Esophagus muscularis mucosa (tissue), 4 donors: Measurements from ENCODE around the gene EEF2K. TPM values are rescaled to one million over a fixed set of nuclear protein-coding genes. Genes with fewer than 3 reads are reported as not detected.

Source experiments
- DNase-seq: peaks from one replicate; pipeline ENCODE4 v3.0.0-alpha.2; 2017; ENCODE audit errors: extremely low spot score
- H3K27ac ChIP-seq, 4 donors: fragments of 200-600 bp; sonication (generic); replicated peaks in 1 of 4; 1 replicate in 3 of 4; 2 replicates in 1 of 4; pipeline ENCODE4 v1.5.1; 2016 to 2019; ENCODE audit warnings: mild to moderate bottlenecking in 1 of 4
- H3K27me3 ChIP-seq, 4 donors: fragments of 200-600 bp; sonication (generic); one replicate each; pipeline versions ENCODE4 v1.5.1 to v1.6.0; 2016 to 2019
- H3K36me3 ChIP-seq, 4 donors: fragments of 200-600 bp; sonication (generic); one replicate each; pipeline ENCODE4 v1.5.1; 2016 to 2019
- H3K4me1 ChIP-seq, 4 donors: fragments of 200-600 bp; sonication (generic); one replicate each; pipeline ENCODE4 v1.5.1; 2016 to 2019
- H3K4me3 ChIP-seq, 4 donors: fragments of 200-600 bp; sonication (generic); 1 replicate in 2 of 4; 2 replicates in 2 of 4; pipeline ENCODE4 v1.5.1; 2016 to 2019; ENCODE audit warnings: mild to moderate bottlenecking in 4 of 4, moderate library complexity in 1 of 4
- H3K9me3 ChIP-seq, 4 donors: fragments of 200-600 bp; sonication (generic); 1 replicate in 3 of 4; 2 replicates in 1 of 4; pipeline ENCODE4 v1.5.1; 2016 to 2019
- EP300 ChIP-seq: sonication (generic); formaldehyde crosslinking; IDR thresholded peaks from one replicate; pipeline ENCODE4 v1.6.1; 2017; ENCODE audit warnings: antibody characterized with exemption
- POLR2A ChIP-seq: fragments of 450-650 bp; IDR thresholded peaks from one replicate; pipeline ENCODE4 v1.6.1; 2017; ENCODE audit warnings: antibody characterized with exemption, moderate library complexity, mild to moderate bottlenecking, low read depth
- POLR2AphosphoS5 ChIP-seq, 2 donors: sonication (generic); formaldehyde crosslinking; IDR thresholded peaks; one replicate each; pipeline ENCODE4 v1.6.1; 2017; ENCODE audit warnings: antibody characterized with exemption in 2 of 2
- WGBS: methylation state at CpG from one replicate; pipeline ENCODE4 v1.1.5; 2018; 5-methylcytosine and 5-hydroxymethylcytosine counted together
- intact Hi-C: fragments of 100-400 bp; cut with DNase I; formaldehyde crosslinking; loops from one replicate; pipeline ENCODE4 v1.15.1; 2023
- total RNA-seq, 4 donors: library from RNA; depleted of rRNA; stranded (reverse); fragments of >200 nt; gene quantifications; one replicate each; pipeline versions ENCODE4 v1.1.0 to v1.2.1, GENCODE V29; 2016
- TF ChIP-seq, protein P1 (sequence below), 3 experiments: fragments of 200-600 bp in 2 of 3; fragments of 450-650 bp in 1 of 3; sonication (generic) in 2 of 3; IDR thresholded peaks; one replicate each; pipeline ENCODE4 v1.5.1; 2017 to 2019; ENCODE audit warnings: antibody characterized with exemption in 3 of 3, mild to moderate bottlenecking in 2 of 3, moderate library complexity in 1 of 3

The EEF2K gene
- total RNA-seq, 4 donors from 2014 or later = 18.1 to 37.7 (median 31.6) TPM

- no peak overlapping the region for H3K4me3 ChIP-seq
- H3K27ac ChIP-seq = no peak overlapping the region
- H3K9me3 ChIP-seq = no peaks in the 10 kb centered on the region
- no peak for DNase-seq
- intact Hi-C loops = no loop called here
- no peaks in the 10 kb centered on the region for H3K27me3 ChIP-seq
- TF ChIP-seq, protein P1, sequence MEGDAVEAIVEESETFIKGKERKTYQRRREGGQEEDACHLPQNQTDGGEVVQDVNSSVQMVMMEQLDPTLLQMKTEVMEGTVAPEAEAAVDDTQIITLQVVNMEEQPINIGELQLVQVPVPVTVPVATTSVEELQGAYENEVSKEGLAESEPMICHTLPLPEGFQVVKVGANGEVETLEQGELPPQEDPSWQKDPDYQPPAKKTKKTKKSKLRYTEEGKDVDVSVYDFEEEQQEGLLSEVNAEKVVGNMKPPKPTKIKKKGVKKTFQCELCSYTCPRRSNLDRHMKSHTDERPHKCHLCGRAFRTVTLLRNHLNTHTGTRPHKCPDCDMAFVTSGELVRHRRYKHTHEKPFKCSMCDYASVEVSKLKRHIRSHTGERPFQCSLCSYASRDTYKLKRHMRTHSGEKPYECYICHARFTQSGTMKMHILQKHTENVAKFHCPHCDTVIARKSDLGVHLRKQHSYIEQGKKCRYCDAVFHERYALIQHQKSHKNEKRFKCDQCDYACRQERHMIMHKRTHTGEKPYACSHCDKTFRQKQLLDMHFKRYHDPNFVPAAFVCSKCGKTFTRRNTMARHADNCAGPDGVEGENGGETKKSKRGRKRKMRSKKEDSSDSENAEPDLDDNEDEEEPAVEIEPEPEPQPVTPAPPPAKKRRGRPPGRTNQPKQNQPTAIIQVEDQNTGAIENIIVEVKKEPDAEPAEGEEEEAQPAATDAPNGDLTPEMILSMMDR (IDR thresholded peaks at IDR 0.05) = no peak
- TF ChIP-seq POLR2A (no peak), EP300 (no peak), POLR2AphosphoS5 (IDR thresholded peaks at IDR 0.05) (no peak)
- peaks cover 5 to 8% (median 6%) of the 10 kb centered on the region in 4 donors for H3K4me1 ChIP-seq
- WGBS = 97% methylated on average over 11 of the region's 11 CpGs
- H3K36me3 ChIP-seq = peaks cover 41 to 99% (median 88%) of the 10 kb centered on the region in 4 donors
These were observed 116.0 kb downstream of the EEF2K start for GRCh38 chr16:22322021-22322471.

- Histone ChIP-seq H3K27me3 (no peaks in the 10 kb centered on the region), H3K36me3 (peaks cover 36 to 99% (median 88%) of the 10 kb centered on the region in 4 donors), H3K9me3 (no peaks in the 10 kb centered on the region), H3K4me3 (no peak overlapping the region), H3K27ac (no peak overlapping the region), H3K4me1 (peaks cover 5 to 8% (median 6%) of the 10 kb centered on the region in 4 donors)
- no peak for DNase-seq
- WGBS = 80% methylated on average over 10 of the region's 17 CpGs
- intact Hi-C loops = no loop called here
- TF ChIP-seq POLR2A (no peak), POLR2AphosphoS5 (IDR thresholded peaks at IDR 0.05) (no peak), EP300 (no peak)
- TF ChIP-seq, protein P1 (IDR thresholded peaks at IDR 0.05) = no peak
These were observed 116.7 kb downstream of the EEF2K start for GRCh38 chr16:22322741-22323140.

GRCh38 chr16:22323173-22323958 is 117.3 kb downstream of the EEF2K start:
- intact Hi-C loops = no loop called here
- 93% methylated on average over 12 of the region's 12 CpGs for WGBS
- no peak overlapping the region for H3K27ac ChIP-seq
- H3K4me3 ChIP-seq = no peak overlapping the region
- H3K4me1 ChIP-seq = peaks cover 5 to 8% (median 6%) of the 10 kb centered on the region in 4 donors
- no peaks in the 10 kb centered on the region for H3K27me3 ChIP-seq
- TF ChIP-seq POLR2A = no peak
- no peak for DNase-seq
- no peaks in the 10 kb centered on the region for H3K9me3 ChIP-seq
- peaks cover 41 to 99% (median 88%) of the 10 kb centered on the region in 4 donors for H3K36me3 ChIP-seq

- Histone ChIP-seq H3K27ac (no peak overlapping the region), H3K9me3 (no peaks in the 10 kb centered on the region), H3K4me1 (peaks cover 5 to 8% (median 6%) of the 10 kb centered on the region in 4 donors), H3K27me3 (no peaks in the 10 kb centered on the region), H3K4me3 (no peak overlapping the region), H3K36me3 (peaks cover 45 to 99% (median 88%) of the 10 kb centered on the region in 4 donors)
- TF ChIP-seq EP300 = no peak
- TF ChIP-seq, protein P1 (IDR thresholded peaks at IDR 0.05) = no peak
- no peak for TF ChIP-seq POLR2A
- no peak for TF ChIP-seq POLR2AphosphoS5 (IDR thresholded peaks at IDR 0.05)
- DNase-seq = no peak
- WGBS = 90% methylated on average over 16 of the region's 24 CpGs
- intact Hi-C loops = no loop called here
These were observed 118.1 kb downstream of the EEF2K start for GRCh38 chr16:22323959-22324786.
